Measurements from ENCODE around the gene PITPNB. TPM values are rescaled to one million over a fixed set of nuclear protein-coding genes. Genes with fewer than 3 reads are reported as not detected.

The PITPNB gene
- total and polyA plus RNA-seq, 4 donors = 23.8 to 65.9 (median 57.9) TPM

GRCh38 chr22:27853424-27853823 lies 65.6 kb downstream of the PITPNB start:
- no peaks in the 10 kb centered on the region for H3K9me3 ChIP-seq (ENCODE audit: control insufficient read depth, insufficient read depth, low read length)
- H3K36me3 ChIP-seq (ENCODE audit: control insufficient read depth, insufficient read depth, low read length) = peaks cover 30% of the 10 kb centered on the region
- DNase-seq (ENCODE audit: low read depth in 4 of 6, low spot score in 6 of 6) = no peak
- no peak overlapping the region for H3K27ac ChIP-seq (ENCODE audit: low read depth, low read length)
- WGBS (ENCODE audit: insufficient coverage) = 80% methylated on average over 1 of the region's 6 CpGs
- no peaks in the 10 kb centered on the region for H3K27me3 ChIP-seq (ENCODE audit: control insufficient read depth, insufficient read depth, low read length)
- peaks cover 12% of the 10 kb centered on the region for H3K4me1 ChIP-seq (ENCODE audit: control insufficient read depth, insufficient read depth, low read length)
- no peak overlapping the region for H3K4me3 ChIP-seq (ENCODE audit: low read depth, low read length)

DNA sequence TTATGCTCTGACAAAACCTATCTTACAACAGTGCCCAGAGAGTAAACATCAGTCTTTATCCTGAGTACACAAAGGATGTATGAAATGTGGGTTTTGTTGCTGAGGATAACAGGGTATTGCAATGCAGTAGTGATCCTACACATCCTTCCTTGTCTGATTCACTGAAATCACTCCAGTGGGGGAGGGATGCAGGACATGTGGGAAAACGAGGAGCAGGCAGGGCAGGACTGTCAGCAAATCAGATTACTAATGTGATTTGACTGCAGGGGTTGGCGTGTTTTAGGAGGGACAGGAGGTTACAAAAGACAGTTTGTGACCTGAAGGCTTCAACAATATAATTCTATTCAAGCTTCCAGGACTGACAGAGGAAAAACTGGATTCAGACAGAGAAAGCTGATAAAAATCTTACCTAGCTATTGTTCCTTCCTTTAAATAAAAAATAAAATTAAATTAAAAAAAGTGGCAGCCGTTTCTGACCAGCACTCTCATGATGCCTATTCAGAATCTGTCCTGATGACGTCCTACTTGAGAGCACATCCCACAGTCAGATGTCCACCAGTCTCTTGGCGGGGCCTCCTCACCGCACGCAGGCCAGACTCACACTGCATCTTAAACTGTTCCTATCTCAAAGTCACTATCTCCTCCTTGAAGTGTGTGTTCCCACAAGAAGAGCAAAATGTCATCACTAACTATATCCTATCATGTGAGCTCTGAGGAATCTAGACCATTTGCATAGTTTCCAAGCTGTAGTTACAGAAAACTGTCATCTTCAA lies 66.9 kb downstream of the PITPNB start:
- peaks cover 12% of the 10 kb centered on the region for H3K4me1 ChIP-seq (ENCODE audit: control insufficient read depth, insufficient read depth, low read length)
- H3K9me3 ChIP-seq (ENCODE audit: control insufficient read depth, insufficient read depth, low read length) = no peaks in the 10 kb centered on the region
- no peak overlapping the region for H3K27ac ChIP-seq (ENCODE audit: low read depth, low read length)
- peaks cover 25% of the 10 kb centered on the region for H3K36me3 ChIP-seq (ENCODE audit: control insufficient read depth, insufficient read depth, low read length)
- no peaks in the 10 kb centered on the region for H3K27me3 ChIP-seq (ENCODE audit: control insufficient read depth, insufficient read depth, low read length)
- WGBS (ENCODE audit: insufficient coverage) = 72% methylated on average over 6 of the region's 7 CpGs
- H3K4me3 ChIP-seq (ENCODE audit: low read depth, low read length) = no peak overlapping the region
- no peak for DNase-seq (ENCODE audit: low read depth in 4 of 6, low spot score in 6 of 6)

GRCh38 chr22:27850000-27850521 lies 69.0 kb downstream of the PITPNB start:
- no peak overlapping the region for H3K4me3 ChIP-seq (ENCODE audit: low read depth, low read length)
- H3K27me3 ChIP-seq (ENCODE audit: control insufficient read depth, insufficient read depth, low read length) = no peaks in the 10 kb centered on the region
- H3K27ac ChIP-seq (ENCODE audit: low read depth, low read length) = peak overlapping the region; percentile 71
- 32% methylated on average over 4 of the region's 6 CpGs for WGBS (ENCODE audit: insufficient coverage)
- H3K4me1 ChIP-seq (ENCODE audit: control insufficient read depth, insufficient read depth, low read length) = peaks cover 12% of the 10 kb centered on the region
- H3K36me3 ChIP-seq (ENCODE audit: control insufficient read depth, insufficient read depth, low read length) = peaks cover 10% of the 10 kb centered on the region
- DNase-seq (ENCODE audit: low read depth in 4 of 6, low spot score in 6 of 6) = peak in 2 of 6 donors; percentile 17 to 63
- no peaks in the 10 kb centered on the region for H3K9me3 ChIP-seq (ENCODE audit: control insufficient read depth, insufficient read depth, low read length)

- Histone ChIP-seq H3K9me3 (ENCODE audit: control insufficient read depth, insufficient read depth, low read length) (no peaks in the 10 kb centered on the region), H3K4me1 (ENCODE audit: control insufficient read depth, insufficient read depth, low read length) (peaks cover 25% of the 10 kb centered on the region), H3K27me3 (ENCODE audit: control insufficient read depth, insufficient read depth, low read length) (no peaks in the 10 kb centered on the region), H3K27ac (ENCODE audit: low read depth, low read length) (no peak overlapping the region), H3K36me3 (ENCODE audit: control insufficient read depth, insufficient read depth, low read length) (peaks cover 10% of the 10 kb centered on the region), H3K4me3 (ENCODE audit: low read depth, low read length) (no peak overlapping the region)
- DNase-seq (ENCODE audit: low read depth in 4 of 6, low spot score in 6 of 6) = no peak
- WGBS (ENCODE audit: insufficient coverage) = no CpG with 5 or more reads among the region's 1 CpG
Observed at GRCh38 chr22:27848005-27848404, 71.1 kb downstream of the PITPNB start.

GRCh38 chr22:27846910-27847309 lies 72.1 kb downstream of the PITPNB start:
- Histone ChIP-seq H3K27ac (ENCODE audit: low read depth, low read length) (no peak overlapping the region), H3K27me3 (ENCODE audit: control insufficient read depth, insufficient read depth, low read length) (no peaks in the 10 kb centered on the region), H3K36me3 (ENCODE audit: control insufficient read depth, insufficient read depth, low read length) (peaks cover 10% of the 10 kb centered on the region), H3K9me3 (ENCODE audit: control insufficient read depth, insufficient read depth, low read length) (no peaks in the 10 kb centered on the region), H3K4me1 (ENCODE audit: control insufficient read depth, insufficient read depth, low read length) (peaks cover 33% of the 10 kb centered on the region), H3K4me3 (ENCODE audit: low read depth, low read length) (no peak overlapping the region)
- WGBS (ENCODE audit: insufficient coverage) = 48% methylated on average over 5 of the region's 9 CpGs
- peak in 1 of 6 donors; percentile 64 for DNase-seq (ENCODE audit: low read depth in 4 of 6, low spot score in 6 of 6)

DNA sequence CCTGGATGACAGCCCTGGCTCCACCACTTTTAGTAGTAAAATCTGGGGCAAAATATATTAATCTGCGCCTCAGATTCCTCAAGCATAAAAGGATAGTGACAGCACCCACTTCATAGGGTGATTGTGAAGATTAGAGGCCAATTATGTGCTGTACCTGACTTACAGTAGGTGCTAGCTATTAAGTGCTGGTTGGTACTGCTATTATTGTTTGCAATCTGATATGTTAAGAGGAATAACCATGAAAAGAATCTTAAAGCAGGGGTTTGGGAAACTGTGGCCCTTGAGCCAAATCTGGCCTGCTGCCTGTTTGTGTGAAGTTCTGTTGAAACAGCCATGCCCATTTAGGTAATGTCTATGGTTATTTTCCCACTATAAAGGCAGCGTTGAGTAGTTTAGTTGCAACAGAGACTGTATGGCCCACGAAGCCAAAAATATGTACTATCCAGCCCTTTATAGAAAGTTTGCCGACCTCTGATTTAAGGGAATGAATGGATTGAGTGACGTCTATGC lies 72.8 kb downstream of the PITPNB start:
- DNase-seq (ENCODE audit: low read depth in 4 of 6, low spot score in 6 of 6) = no peak
- H3K4me1 ChIP-seq (ENCODE audit: control insufficient read depth, insufficient read depth, low read length) = peaks cover 34% of the 10 kb centered on the region
- peaks cover 10% of the 10 kb centered on the region for H3K36me3 ChIP-seq (ENCODE audit: control insufficient read depth, insufficient read depth, low read length)
- no peaks in the 10 kb centered on the region for H3K27me3 ChIP-seq (ENCODE audit: control insufficient read depth, insufficient read depth, low read length)
- no peak overlapping the region for H3K4me3 ChIP-seq (ENCODE audit: low read depth, low read length)
- H3K9me3 ChIP-seq (ENCODE audit: control insufficient read depth, insufficient read depth, low read length) = no peaks in the 10 kb centered on the region
- 100% methylated on average over 1 of the region's 5 CpGs for whole genome bisulfite sequencing (ENCODE audit: insufficient coverage)
- H3K27ac ChIP-seq (ENCODE audit: low read depth, low read length) = no peak overlapping the region

DNA sequence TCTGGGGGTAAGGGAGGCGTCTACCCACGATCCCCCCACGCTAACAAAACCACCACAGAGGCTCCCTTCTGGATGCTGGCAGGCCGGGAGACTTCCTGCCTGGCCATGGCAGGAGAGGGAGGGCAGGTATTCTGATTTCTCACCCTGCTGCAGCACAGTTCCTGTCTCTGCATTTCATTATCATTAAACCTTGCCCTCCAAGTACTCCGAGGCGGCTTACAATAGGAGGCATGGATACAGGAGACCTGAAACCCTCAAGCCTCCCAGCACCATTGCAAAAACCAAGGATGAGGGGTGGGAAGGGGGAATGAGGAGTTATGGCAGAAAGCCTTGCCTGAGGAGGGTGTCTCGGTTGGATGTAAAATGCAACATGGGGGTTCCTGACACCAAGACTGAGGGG lies 73.4 kb downstream of the PITPNB start:
- peaks cover 32% of the 10 kb centered on the region for H3K4me1 ChIP-seq (ENCODE audit: control insufficient read depth, insufficient read depth, low read length)
- H3K27ac ChIP-seq (ENCODE audit: low read depth, low read length) = no peak overlapping the region
- peaks cover 7% of the 10 kb centered on the region for H3K36me3 ChIP-seq (ENCODE audit: control insufficient read depth, insufficient read depth, low read length)
- no peaks in the 10 kb centered on the region for H3K27me3 ChIP-seq (ENCODE audit: control insufficient read depth, insufficient read depth, low read length)
- H3K4me3 ChIP-seq (ENCODE audit: low read depth, low read length) = no peak overlapping the region
- DNase-seq (ENCODE audit: low read depth in 4 of 6, low spot score in 6 of 6) = no peak
- no peaks in the 10 kb centered on the region for H3K9me3 ChIP-seq (ENCODE audit: control insufficient read depth, insufficient read depth, low read length)
- 100% methylated on average over 2 of the region's 7 CpGs for WGBS (ENCODE audit: insufficient coverage)

- 66% methylated on average over 12 of the region's 20 CpGs for WGBS (ENCODE audit: insufficient coverage)
- H3K27ac ChIP-seq (ENCODE audit: low read depth, low read length) = no peak overlapping the region
- H3K36me3 ChIP-seq (ENCODE audit: control insufficient read depth, insufficient read depth, low read length) = peaks cover 5% of the 10 kb centered on the region
- peaks cover 28% of the 10 kb centered on the region for H3K4me1 ChIP-seq (ENCODE audit: control insufficient read depth, insufficient read depth, low read length)
- no peak for DNase-seq (ENCODE audit: low read depth in 4 of 6, low spot score in 6 of 6)
- no peaks in the 10 kb centered on the region for H3K9me3 ChIP-seq (ENCODE audit: control insufficient read depth, insufficient read depth, low read length)
- H3K27me3 ChIP-seq (ENCODE audit: control insufficient read depth, insufficient read depth, low read length) = no peaks in the 10 kb centered on the region
- no peak overlapping the region for H3K4me3 ChIP-seq (ENCODE audit: low read depth, low read length)
Observed at GRCh38 chr22:27844656-27845591, 74.1 kb downstream of the PITPNB start.

DNA sequence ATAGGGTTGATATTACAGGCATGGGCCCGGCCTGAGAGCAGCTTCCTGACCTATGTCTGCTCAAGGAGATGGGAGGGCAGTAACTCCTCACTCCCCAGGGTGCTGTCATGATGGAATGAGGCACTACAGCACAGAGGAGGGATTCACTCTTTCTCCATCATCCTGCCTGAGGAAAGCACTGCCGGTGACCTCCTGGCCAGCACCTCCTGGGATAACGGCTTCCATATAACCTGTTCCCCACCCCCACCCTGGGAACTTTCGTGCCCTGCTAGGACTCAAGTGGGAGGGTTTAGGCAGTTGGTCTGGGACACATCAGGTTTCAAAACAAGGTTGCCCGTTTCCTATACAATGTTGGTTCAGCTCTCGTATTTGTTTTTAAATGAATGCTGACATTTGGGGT lies 74.8 kb downstream of the PITPNB start:
- no peak overlapping the region for H3K4me3 ChIP-seq (ENCODE audit: low read depth, low read length)
- no peak overlapping the region for H3K27ac ChIP-seq (ENCODE audit: low read depth, low read length)
- H3K27me3 ChIP-seq (ENCODE audit: control insufficient read depth, insufficient read depth, low read length) = no peaks in the 10 kb centered on the region
- 100% methylated on average over 2 of the region's 6 CpGs for WGBS (ENCODE audit: insufficient coverage)
- no peak for DNase-seq (ENCODE audit: low read depth in 4 of 6, low spot score in 6 of 6)
- no peaks in the 10 kb centered on the region for H3K9me3 ChIP-seq (ENCODE audit: control insufficient read depth, insufficient read depth, low read length)
- peaks cover 5% of the 10 kb centered on the region for H3K36me3 ChIP-seq (ENCODE audit: control insufficient read depth, insufficient read depth, low read length)
- peaks cover 26% of the 10 kb centered on the region for H3K4me1 ChIP-seq (ENCODE audit: control insufficient read depth, insufficient read depth, low read length)

Data from spinal cord (tissue), 10 donors.